NCI-H146 treated with DMSO at 0.1 percent for 48 hours (cell line): ENCODE measurements around the gene STRAP.

ENCODE experiments used
- DNase-seq: peaks from one replicate; lab custom pipeline; 2025; ENCODE audit not compliant: unreplicated experiment; lab: John Stamatoyannopoulos, UW

STRAP gene

GRCh38 chr12:15882118-15882971, at the start of gene STRAP:
TSS of gene STRAP (plus strand) at chr12:15882387. CDS start at chr12:15882708, 321 bp downstream.
- DNase-seq = peak; percentile 98

DNA sequence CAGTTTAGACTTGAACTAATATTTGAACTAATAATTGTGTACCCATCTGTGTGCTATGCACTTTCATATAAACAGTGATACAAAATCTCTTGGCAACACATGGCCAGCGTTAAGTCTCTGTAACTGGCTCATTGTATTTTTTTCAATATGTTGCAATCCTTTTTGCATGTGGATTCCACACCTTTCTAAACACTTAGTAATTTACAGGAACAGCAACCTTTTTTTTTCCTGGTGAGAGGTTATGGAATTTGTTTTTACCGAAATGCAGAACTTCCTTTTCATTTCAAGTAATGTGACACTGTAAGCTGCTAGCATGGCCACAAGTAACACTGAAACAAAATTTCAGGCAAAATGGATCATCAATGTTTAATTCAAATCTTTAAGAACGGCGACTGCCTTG, 47.6 kb upstream of the STRAP start:
- DNase-seq = no peak

- DNase-seq = no peak
Measured at GRCh38 chr12:15837141-15837790, 44.9 kb upstream of the STRAP start.

GRCh38 chr12:15839041-15839440, 43.1 kb upstream of the STRAP start:
- DNase-seq = no peak

DNA sequence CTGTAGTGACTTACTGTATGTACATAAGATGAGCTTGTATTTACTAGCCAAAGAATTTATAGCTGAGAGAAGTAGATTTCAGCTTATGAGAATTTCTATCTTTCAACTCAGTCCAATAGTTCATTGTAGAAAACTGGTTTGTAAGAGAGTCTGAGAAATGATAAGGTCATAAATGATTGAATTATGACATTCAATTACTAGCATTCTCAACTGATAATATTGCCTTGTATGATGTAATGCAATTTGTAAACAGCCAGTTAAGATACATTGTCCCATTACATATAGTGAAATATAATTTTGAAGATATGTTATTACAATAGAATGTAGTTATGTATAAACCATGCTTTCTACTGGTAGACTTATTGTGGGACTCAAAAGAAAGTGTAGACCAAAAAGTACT, 42.5 kb upstream of the STRAP start:
- DNase-seq = no peak

- no peak for DNase-seq
Measured at GRCh38 chr12:15842108-15842507, 40.1 kb upstream of the STRAP start.

GRCh38 chr12:15846887-15847286, 35.3 kb upstream of the STRAP start:
- DNase-seq = no peak

DNA sequence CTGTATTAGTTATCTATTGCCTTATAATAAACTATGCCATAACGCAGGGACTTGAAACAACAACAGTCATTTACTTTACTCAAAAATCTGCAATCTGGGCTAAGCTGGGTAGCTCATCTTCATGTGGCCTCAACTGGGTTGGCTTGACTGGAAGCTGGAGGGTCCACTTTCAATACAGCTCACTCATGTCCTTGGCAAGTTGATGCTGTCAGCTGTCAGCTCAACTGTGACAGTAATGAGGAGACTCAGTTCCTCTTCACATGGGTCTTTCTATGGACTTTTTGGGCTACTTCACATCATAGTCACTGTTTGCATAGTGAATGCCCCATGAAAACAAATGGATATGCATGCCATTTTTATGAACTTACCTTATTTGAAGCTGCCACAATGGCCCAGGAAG, 33.6 kb upstream of the STRAP start:
- DNase-seq = no peak

- DNase-seq = no peak
Measured at GRCh38 chr12:15851045-15851620, 31.1 kb upstream of the STRAP start.

DNA sequence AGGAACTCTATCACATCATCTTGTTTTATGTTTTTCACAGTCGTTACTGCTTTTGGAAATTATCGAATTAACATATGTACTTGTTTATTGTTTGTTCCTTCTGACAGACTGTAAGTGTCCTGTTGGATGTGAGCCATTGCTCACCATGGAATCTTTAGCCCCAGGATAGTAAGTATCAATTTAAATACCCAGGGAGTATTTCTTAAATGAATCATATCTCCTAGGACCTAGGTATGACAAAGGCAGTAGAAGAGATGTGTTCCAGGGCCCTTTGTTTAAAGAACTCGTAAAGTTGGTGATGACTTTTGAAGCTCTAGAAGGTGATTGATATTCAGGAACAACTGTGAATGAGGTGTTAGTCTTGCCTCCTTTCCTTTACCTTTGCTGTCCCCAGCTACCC, 30.3 kb upstream of the STRAP start:
- no peak for DNase-seq

DNA sequence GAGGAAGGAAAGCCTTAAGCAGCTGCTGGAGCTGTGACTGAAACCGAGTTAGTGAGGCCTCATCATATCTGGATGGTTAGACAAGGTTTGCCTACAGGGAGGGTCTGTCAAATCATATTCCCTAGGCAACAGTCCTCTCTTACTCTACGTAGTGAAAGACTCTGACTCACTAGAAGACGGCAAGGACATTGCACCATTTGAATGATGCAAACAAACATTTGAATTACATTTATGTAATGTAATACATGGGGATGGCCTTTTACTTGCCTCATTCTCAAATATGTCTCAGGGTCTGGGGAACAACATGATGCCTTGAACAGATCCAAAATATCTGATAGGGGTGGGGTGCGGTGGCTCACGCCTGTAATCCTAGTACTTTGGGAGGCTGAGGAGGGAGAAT, 29.8 kb upstream of the STRAP start:
- DNase-seq = no peak

DNA sequence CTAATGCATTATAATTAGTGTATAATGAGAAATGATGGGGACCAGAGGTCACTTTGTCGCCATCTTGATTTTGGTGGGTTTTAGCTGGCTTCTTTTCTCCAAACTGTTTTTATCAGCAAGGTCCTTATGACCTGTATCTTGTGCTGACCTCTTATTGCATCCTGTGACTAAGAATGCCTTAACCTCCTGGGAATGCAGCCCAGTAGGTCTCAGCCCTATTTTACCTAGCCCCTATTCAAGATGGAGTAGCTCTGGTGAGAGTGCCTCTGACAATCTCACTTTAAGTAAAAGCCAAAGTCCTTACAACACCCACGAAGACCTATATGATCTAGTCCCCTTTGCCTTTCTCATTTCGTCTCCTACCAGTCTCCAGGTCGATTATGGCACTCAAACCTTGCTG, 28.3 kb upstream of the STRAP start:
- DNase-seq = no peak

DNA sequence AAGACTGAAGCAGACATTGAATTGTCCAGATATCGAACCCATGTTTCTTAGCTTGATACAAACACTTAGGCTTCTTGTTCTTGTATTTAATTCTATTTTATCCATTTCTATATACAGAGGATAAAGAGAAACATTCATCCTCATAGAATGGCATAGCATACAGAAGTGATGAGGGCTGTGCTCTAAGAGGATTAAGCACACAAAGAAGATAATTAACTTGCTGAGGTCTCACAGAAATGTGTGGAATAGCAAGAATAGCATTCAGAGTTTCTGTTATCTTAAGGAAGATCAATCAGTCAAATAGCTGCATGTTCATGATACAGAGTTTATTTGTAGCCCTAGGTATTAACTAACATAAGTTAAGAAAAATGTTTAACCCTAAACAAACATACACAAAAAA, 27.3 kb upstream of the STRAP start:
- DNase-seq = no peak

GRCh38 chr12:15855646-15856045, 26.5 kb upstream of the STRAP start:
- no peak for DNase-seq

GRCh38 chr12:15856097-15856982, 25.8 kb upstream of the STRAP start:
- DNase-seq = peak; percentile 58

GRCh38 chr12:15858353-15858752, 23.8 kb upstream of the STRAP start:
- DNase-seq = no peak

DNA sequence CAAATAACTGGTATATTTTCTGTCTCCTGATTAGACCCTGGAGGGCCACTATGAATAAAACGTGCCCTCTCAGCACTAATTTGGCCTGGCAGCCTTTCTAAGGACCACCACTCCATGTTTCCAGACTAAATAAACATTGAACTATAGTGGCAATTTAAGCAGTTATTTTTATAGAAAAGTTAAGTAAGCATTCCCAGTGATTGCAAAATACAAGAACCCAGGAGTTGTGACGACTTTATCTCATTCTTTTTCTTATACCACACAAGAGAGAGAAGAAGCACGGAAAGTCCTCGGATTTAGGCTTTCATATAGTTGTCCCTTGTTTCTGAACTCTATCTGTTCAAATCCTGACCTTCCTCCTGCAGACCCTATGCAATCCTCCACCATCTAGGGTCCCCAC, 23.1 kb upstream of the STRAP start:
- no peak for DNase-seq

- DNase-seq = no peak
Measured at GRCh38 chr12:15861404-15861803, 20.8 kb upstream of the STRAP start.

GRCh38 chr12:15862840-15863239, 19.3 kb upstream of the STRAP start:
- DNase-seq = no peak

DNA sequence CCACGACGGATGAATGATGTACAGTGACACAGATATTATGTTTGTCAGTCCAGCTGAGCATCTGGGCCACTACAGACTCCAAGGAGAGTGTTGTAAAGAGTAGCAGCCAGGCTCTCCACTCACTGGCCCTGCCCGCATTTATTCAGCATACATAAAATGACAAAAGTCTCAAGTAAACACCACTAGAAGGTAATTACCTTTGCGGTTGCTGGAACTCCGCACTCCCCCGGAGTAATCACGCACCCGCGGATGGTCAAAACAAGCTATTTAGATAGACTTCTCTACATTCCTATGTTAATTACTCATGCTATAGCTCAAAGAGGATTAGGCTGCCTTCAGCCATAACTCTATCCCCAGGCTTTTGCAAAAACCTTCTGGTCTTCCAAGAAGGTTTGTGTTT, 18.8 kb upstream of the STRAP start:
- no peak for DNase-seq

DNA sequence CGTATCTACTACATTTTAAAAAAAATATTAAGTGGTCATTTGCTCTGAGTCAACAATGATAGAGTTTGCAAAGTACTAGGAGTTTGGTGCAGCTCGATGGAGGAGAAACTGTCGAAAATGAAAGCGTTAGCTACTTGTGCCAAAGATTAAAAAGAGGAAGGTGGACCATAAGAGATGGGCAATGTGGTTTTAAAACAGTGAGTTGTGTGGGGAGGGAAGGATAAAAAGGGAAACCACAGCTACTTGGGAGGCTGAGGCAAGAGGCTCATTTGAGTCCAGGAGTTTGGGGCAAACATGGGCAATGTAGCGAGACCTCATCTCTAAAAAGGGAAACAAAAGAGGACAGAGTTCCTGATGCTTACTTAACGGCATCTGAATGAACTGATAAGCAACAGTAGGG, 18.2 kb upstream of the STRAP start:
- DNase-seq = no peak
